Right ventricle myocardium inferior (tissue), 1 donor: ENCODE measurements around the gene CARD11. TPM values are rescaled to one million over a fixed set of nuclear protein-coding genes. Genes with fewer than 3 reads are reported as not detected.
A peak's percentile ranks its signal among the peaks of the same experiment; 100 is the strongest.
"Not testable (repeated sequence)": the region's sequence is repeated elsewhere in the genome, so short reads cannot be mapped to it uniquely, and the experiment has no call there.

Experiments
- ATAC-seq: fragments of 200-7000 bp; cut with Tn5 transposase; one replicate; pipeline ENCODE4 v1.9.1; 2020; ENCODE audit warnings: mild to moderate bottlenecking, moderate library complexity
- DNase-seq: peaks from one replicate; pipeline ENCODE4 v3.0.0; 2021; ENCODE audit errors: missing footprints
- intact Hi-C: fragments of 100-400 bp; cut with DNase I; formaldehyde crosslinking; loops from one replicate; pipeline ENCODE4 v1.11.0; 2022
- total RNA-seq: library from RNA; stranded (reverse); fragmentation: NEBNext Ultra II Directional; extraction: Animal tissue kit (Norgen Biotek cat#: 25700); gene quantifications from one replicate; pipeline ENCODE4 v1.2.1, GENCODE V29; 2021
- donor health status: DM: no; HTN: yes; CAD: no; lungs with severe emphysema.

CARD11 gene
- total RNA-seq, 1 donor from 2014 or later = 0.41 TPM

GRCh38 chr7:3028071-3028757 lies 15.5 kb downstream of the CARD11 start:
- intact Hi-C loops = no loop called here
- ATAC-seq (no peak), DNase-seq (no peak)

- DNase-seq (no peak), ATAC-seq (peak; percentile 31)
- intact Hi-C loops = no loop called here
Measured at GRCh38 chr7:3027005-3027845, 16.4 kb downstream of the CARD11 start.

- intact Hi-C loops = no loop called here
- no peak for ATAC-seq
- no peak for DNase-seq
Measured at GRCh38 chr7:3025616-3026015, 18.1 kb downstream of the CARD11 start.

DNA sequence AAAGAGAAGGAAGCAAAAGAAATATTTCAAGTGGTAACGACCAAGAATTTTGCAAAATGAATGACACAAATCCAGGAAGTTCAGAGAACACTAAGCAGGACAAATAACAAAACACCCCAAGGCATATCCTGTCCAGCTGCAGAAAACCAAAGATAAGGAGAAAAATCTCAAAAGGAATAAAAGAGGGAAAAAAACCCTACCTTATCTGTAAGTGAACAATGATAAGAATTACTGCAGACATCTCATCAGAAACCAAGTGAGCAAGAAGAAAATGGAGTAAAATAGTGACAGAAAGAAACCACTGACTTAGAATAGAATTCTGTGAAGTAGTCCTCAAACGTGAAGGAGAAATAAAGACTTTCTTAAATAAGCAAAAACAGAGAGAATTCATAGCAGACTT lies 21.8 kb downstream of the CARD11 start:
- ATAC-seq (no peak), DNase-seq (no peak)
- intact Hi-C loops = no loop called here

DNA sequence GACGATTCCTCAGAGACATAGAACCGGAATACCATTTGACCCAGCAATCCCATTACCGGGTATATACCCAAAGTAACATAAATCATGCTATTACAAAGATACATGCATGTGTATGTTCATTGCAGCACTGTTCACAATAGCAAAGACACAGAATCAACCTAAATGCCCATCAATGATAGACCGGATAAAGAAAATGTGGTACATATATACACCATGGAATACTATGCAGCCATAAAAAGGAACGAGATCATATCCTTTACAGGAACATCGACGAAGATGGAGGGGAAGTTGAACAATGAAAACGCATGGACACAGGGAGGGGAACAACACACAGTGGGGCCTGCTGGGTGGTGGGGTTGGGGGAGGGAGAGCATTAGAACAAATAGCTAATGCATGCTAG lies 22.4 kb downstream of the CARD11 start:
- intact Hi-C loops, DNase-seq, ATAC-seq: not testable (repeated sequence)

- ATAC-seq (no peak), DNase-seq (no peak)
- intact Hi-C loops = no loop called here
Measured at GRCh38 chr7:3020416-3020815, 23.3 kb downstream of the CARD11 start.

GRCh38 chr7:3019801-3020200 lies 23.9 kb downstream of the CARD11 start:
- DNase-seq = no peak
- intact Hi-C loops = no loop called here
- ATAC-seq = no peak

- no peak for DNase-seq
- intact Hi-C loops = no loop called here
- ATAC-seq = peak; percentile 93
Measured at GRCh38 chr7:3013975-3014792, 29.5 kb downstream of the CARD11 start.

- DNase-seq = no peak
- no peak for ATAC-seq
- intact Hi-C loops = no loop called here
Measured at GRCh38 chr7:3011211-3011852, 32.3 kb downstream of the CARD11 start.

GRCh38 chr7:3010161-3010560 lies 33.5 kb downstream of the CARD11 start:
- ATAC-seq = no peak
- intact Hi-C loops = no loop called here
- no peak for DNase-seq

DNA sequence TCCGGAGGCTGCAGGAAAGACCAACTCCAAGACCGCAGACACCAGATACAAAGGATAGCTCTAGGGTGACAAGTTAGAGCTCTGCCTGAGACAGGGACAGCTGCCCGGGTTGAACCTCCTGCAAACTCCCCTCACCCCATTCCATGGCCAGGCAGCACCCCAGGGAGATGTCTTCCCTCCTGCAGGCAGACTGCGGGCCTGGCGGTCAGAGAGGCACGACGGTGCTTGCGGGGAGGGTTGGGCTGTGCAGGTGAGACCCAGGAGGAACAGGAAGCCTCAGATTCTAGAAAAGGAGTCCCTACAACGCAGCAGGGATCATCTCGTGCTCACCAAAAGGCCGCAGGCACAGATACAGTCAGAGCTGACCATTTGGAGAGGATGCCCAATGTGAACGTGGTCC lies 34.6 kb downstream of the CARD11 start:
- DNase-seq (no peak), ATAC-seq (no peak)
- intact Hi-C loops = no loop called here

- ATAC-seq (no peak), DNase-seq (no peak)
- intact Hi-C loops = no loop called here
Measured at GRCh38 chr7:3008386-3008785, 35.3 kb downstream of the CARD11 start.

GRCh38 chr7:3007696-3008095 lies 36.0 kb downstream of the CARD11 start:
- ATAC-seq = no peak
- DNase-seq = no peak
- intact Hi-C loops = no loop called here

- intact Hi-C loops = no loop called here
- DNase-seq (no peak), ATAC-seq (no peak)
Measured at GRCh38 chr7:3005257-3005656, 38.4 kb downstream of the CARD11 start.

DNA sequence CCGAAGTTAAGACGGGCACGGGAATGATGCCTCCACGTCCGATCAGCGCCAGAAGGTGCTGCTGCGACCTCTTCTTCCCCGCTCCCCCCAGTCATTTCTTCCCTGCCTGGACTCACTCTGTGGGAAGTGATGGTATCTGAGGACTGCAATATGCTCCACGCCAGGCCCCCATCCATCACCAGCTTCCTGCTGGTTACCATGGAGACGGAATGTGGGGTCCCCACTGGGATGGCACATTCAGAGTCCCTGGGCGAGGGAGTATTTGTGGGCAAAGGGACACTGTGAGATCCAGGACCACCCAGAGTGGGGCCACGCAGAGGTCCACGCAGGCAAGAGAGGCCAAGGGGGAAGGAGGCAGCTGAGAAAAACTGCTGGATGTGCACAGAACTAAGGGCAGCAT lies 39.7 kb downstream of the CARD11 start:
- ATAC-seq = no peak
- DNase-seq = no peak
- intact Hi-C loops = no loop called here

- no peak for ATAC-seq
- intact Hi-C loops = no loop called here
- no peak for DNase-seq
Measured at GRCh38 chr7:3002631-3003030, 41.0 kb downstream of the CARD11 start.

DNA sequence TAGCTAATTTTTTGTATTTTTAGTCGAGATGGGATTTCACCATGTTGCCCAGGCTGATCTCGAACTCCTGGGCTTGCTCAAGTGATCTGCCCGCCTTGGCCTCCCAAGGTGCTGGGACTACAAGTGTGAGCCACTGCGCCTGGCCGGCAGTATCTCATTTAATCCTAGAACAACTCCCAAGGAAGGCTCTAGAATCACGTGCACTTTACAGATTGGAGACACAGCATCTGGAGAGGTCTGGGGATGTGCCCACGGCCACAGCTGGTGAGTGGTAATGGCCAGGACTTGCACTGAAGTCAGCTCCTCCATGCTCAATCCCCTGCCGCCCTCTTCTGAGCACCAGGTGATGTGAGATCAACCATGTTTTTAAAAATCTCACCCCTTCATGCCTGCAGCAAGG lies 43.1 kb downstream of the CARD11 start:
- ATAC-seq (no peak), DNase-seq (no peak)
- intact Hi-C loops = no loop called here

GRCh38 chr7:2999078-2999500 lies 44.6 kb downstream of the CARD11 start:
- ATAC-seq (no peak), DNase-seq (no peak)
- intact Hi-C loops = no loop called here

GRCh38 chr7:2997014-2997413 lies 46.7 kb downstream of the CARD11 start:
- no peak for DNase-seq
- intact Hi-C loops = no loop called here
- ATAC-seq = no peak
